Hematopoietic multipotent progenitor cell treated with erythropoietin and hydrocortisone succinate and interleukin-3 and kit ligand, for 6 days (in vitro differentiated cells): ENCODE data around the gene BLCAP.

ENCODE experiments used
- DNase-seq: peaks from one replicate; pipeline ENCODE4 v3.0.0-alpha.2; 2015

BLCAP gene

GRCh38 chr20:37529214-37529967 is 1.7 kb upstream of the BLCAP start:
- no peak for DNase-seq

GRCh38 chr20:37528446-37529213 is 954 bp upstream of the BLCAP start:
- no peak for DNase-seq

GRCh38 chr20:37526839-37527637 is 638 bp downstream of the BLCAP start:
- DNase-seq, result peak; percentile 14

GRCh38 chr20:37526238-37526838 is 1.3 kb downstream of the BLCAP start:
- peak; percentile 70 for DNase-seq

DNA sequence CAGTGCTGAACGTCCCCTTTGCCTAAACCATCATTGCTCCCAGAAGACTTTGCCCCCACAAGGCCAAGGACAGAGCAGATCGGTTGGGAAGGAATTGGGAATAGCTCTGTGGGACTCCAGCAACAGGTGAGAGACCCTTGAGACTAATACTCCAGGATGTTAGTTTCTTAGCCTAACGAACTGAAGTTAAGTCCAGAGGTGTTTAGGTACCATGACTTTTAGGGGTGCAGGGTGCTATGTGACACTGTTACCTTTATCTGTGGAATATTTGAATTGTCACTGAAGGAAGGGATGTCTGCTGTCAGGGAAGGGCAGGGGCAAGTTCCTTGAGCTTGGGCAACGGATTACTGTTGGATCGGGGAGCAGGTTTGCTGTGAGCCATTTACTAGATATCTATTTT is 1.9 kb downstream of the BLCAP start:
- DNase-seq, result no peak

DNA sequence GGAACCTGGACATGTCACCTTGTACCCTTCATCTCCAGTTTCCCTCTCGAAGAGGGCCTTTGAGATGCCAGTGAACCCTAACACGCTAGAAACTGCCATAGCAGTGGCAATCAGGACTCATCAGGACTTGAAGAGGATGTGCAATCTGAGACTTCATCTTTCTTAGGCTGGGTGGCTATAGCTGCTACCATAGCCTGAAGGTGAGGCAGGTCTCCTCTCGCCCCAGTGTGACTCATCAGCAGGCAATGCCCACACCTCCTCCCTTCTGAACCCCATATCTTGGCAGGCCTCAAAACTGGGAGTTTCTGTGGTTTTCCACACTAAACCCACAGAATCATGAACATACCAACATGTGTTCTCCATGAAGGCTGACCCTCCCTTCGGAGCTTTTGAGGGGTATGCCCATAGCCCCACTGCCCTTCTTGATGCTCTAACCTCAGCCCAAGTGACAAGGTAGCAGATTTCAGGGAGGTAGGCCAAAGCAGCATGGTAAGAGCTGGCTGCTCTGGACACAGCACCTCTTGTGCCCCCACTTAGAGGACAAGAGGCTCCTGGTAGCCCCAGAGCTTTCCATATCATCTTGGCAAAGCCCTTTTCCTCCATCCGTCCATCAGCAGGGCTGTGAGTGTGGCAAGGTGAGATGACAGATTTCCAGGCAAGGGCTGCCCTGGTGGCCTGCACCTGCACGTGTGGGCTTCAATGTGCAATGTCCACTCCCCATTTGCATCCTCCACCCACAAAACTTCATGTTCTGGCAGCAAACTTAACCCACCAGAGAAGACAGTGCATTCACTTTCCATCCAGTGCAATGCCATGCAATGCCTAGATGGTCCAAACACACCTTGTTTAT is 2.6 kb downstream of the BLCAP start:
- DNase-seq, result peak; percentile 65

DNA sequence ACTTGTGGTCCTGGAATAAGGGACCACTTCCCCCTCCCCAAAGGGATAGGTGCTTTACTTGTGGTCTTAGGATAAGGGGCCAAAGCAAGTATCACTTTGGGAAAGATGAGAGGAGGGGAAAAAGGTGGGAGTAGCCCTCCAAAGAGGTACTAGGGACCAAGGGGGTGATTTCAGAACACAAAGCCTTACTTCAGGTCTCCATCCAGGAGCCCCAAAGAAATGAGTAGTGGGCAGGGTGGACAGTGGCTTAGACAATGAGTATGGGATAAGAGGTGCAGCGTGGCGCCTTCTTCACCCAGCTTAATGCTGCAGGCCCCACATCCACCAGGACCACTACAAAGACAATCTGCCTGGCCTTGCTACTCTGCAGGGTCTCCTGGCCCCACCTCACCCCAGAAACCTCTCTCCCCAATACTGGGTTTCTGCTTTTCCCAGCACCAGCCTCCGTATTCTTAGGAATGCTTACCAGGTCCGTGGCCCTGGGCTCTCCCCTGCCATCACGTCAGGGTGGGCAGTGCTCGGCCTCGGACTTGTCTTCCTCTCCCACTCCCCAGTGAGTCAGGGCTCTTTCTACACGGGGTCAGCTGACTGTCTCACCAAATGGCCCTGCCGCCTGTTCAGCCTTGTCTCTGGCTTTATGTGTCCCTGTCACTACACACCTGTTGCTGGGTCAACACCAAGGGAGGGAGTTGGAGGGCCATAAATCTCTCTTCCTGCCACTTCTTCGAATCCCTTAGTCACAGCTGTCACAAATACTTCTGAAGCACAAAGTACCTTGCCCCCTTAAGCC is 3.6 kb downstream of the BLCAP start:
- no peak for DNase-seq

- peak; percentile 10 for DNase-seq
These were observed 4.7 kb downstream of the BLCAP start for GRCh38 chr20:37523012-37523391.

DNA sequence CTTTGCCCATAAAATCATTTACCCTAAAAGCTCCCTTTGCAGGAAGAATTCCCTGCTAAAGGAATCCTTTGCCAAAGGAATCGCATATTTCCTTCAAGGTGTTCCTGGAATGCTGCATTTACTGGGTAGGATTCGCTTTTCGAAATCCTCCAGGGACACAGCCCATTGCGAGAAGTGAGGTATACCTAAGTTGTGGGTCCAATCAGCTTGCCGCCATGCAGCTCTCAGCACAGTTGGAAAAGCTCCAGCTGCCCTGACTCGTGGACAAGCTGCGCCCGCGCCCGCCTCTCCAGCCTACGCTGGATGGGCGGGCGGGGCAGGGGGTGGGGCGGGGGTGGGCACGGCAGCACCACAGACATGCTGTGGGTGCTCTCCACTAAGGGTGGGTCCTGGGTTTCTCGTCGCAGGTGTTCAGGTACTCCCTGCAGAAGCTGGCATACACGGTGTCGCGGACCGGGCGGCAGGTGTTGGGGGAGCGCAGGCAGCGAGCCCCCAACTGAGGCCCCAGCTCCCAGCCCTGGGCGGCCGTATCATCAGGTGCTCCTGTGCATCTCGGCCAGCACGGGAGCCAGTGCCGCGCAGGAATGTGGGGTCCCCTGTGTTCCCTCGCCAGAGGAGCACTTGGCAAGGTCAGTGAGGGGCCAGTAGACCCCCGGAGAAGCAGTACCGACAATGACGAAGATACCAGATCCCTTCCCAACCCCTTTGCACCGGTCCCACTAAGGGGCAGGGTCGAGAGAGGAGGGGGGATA is 5.2 kb downstream of the BLCAP start:
- peak; percentile 64 for DNase-seq

DNA sequence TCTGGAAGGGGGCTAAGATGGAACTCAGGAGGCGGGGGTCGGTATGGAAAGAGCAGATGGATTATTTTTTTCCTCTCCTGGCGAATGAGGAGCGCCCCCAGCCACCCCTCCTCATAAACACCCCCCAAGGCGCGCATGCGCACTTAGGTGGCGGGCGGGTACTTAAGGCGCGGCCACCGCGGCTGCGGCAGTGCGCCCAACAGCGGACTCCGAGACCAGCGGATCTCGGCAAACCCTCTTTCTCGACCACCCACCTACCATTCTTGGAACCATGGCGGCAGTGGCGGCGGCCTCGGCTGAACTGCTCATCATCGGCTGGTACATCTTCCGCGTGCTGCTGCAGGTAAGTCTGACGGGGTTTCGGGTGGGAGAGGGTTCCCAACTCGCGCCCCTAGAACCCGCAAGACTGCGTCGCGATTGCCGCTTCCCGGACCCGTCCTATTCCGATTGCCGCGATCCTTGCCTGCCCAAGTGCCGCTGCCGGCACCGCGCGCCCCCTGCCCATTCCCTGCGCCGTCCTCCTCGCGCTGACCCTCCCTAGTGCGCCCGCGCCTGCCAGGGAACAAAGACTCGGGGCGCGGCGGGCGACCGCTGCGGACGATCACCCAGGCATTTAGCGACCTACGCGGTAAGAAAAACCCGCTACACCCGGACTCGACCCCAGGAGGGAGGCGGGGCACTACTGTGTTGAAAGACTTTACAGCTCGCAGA is 6.5 kb downstream of the BLCAP start, which contains the start of gene NNAT:
NNAT (plus strand) TSS at position 190 of the 711 bp plus-strand sequence; CDS start at position 272, 82 bp downstream.
- DNase-seq, result no peak

GRCh38 chr20:37520419-37520955 is 7.2 kb downstream of the BLCAP start:
- peak; percentile 13 for DNase-seq

DNA sequence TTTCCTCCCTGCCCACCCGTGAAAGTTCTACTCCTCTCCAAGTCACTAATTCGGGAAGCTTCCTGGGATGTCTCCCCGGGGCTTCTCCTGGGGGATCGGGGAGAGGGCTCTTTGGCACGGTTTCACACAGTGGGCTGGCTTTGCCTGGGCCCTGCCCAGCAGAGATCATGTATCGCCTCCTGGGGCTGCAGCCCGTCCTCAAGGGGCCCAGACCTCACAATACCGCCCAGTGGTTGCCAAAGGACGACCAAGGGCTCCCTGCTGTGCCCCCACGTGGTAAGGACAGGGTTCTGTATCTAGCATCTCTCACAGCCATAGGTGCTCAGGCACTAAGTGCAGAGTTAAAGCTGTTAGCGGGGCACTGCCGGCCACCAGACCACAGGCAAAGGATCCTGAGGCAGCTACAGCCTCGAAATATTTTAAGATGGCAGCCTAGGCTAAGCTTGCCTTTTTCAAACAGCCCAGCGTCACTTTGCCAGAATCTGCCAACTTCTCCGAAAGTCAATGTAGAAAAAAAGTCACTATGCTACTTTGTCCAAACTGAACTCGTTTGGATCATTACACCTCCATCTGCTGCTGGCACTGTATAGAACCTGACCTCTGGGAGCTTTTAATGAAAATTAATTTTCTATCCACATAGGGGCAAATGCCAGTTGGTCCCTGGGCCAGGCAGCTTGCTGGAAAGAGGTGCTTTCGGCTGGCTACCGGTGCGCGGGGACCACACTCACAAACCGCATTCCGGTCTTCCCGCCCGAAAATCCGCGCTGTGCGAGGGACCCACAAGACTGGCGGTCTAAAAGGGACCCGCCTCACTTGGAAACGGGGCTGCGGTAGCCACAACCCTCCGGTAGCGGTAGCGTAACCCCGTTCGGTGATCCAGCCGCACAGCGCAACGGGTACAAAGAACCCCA is 7.9 kb downstream of the BLCAP start:
- peak; percentile 14 for DNase-seq

DNA sequence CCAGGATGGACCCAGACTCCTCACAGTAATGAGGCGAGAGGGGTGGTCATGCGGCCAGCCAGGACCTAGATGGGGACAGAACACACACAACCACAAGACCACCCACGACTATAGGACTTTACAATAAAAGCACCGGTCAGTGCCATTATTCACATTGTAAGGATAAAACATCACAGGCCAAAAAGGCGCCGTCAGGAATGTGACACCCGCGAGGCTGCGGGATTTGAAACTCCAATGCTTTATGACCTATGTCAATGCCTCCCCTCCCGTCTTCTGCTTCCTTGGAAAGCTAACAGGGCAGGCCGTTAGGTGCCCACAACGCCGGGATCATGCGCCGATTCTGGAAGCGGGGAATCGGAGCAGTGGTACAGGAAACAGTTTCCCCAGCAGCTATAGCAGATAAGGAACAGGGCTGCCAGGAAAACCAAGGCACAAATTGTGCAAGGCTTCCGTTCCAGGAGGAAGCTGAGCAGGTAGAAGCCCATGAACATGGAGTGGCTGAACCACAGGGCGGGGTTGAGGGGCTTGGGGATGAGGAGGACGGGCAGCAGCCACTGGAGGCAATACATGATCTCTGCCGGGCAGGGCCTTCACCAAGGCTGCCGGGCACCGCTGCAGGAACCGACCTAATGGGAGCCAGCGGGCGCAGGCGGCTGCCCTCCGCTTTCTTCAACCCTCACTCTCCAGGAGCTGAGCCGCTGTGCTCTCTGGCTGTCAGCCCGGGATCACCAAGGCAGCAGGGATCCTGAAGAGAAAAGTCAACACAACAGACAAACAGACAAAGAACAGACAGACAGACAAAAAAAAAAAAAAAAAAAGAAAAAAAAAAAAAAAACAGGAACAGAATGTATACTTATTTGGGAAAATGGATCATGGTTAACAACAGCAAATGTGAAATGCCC is 8.8 kb downstream of the BLCAP start:
- DNase-seq, result no peak

- DNase-seq, result no peak
These were observed 9.6 kb downstream of the BLCAP start for GRCh38 chr20:37518059-37518458.

DNA sequence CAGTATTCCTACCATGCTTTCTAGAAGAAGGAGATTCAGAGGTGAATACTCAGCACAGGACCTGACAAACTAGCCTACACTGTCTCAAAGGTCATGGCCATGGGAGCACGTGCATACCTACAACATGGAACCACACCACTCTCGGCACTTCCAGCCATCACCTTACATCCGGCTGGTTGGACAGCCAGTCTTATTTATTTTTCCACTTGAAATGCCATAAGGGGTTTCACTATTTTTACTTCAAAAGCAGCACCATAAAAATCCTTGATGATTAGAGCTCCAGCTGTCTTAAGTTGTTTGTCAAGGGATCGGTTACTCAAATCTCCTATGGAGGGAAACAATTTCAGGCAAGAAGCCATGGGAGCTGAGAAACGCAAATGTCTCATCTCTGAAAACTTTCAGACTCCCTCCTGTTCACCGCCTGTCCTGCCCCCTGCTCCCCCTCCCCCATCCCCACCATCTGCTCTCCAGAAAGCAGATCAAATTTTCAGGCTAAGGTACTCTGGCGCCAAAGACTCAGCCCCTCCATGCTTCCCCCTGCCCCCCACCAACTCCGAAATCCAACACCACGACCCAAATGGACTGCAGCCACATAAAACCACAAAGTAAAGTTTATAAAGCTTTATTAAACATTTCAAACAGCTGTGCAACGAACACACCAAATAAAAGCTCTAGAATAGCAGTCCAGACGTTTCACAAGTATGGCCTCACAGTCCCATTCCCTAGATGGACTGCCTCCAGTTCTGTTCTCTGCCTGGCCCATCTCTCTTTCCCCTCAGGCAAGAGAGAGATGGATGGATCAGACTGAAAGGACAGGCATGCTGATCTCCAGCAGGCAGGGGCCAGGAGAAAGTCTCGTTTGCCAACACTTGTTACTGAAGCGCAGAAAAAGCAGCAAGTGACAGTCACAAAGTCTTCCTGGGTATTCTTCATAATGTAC is 10.6 kb downstream of the BLCAP start:
- DNase-seq, result no peak

GRCh38 chr20:37515876-37516275 is 11.8 kb downstream of the BLCAP start:
- DNase-seq, result no peak
